Measurements from ENCODE around the gene TNK2. TPM values are rescaled to one million over a fixed set of nuclear protein-coding genes. Genes with fewer than 3 reads are reported as not detected.

Gene TNK2
- total and polyA plus RNA-seq, 2 of the 13 experiments (the other 11 are each of a cell fraction or from before 2014, with no cell fraction given) = 4.6 to 5.8 TPM

GRCh38 chr3:195850857-195851543 is 57.4 kb downstream of the TNK2 start (continued):
- TF ChIP-seq ZNF101 (CRISPR knock-in tag; IDR thresholded peaks at IDR 0.05; ENCODE audit: borderline replicate concordance, low read depth) = no peak
- TF ChIP-seq ZXDC (CRISPR knock-in tag; IDR thresholded peaks at IDR 0.05) = no peak
- peak; percentile 42 for TF ChIP-seq RARA (CRISPR knock-in tag; IDR thresholded peaks at IDR 0.05)
- TF ChIP-seq ZNF17 (CRISPR knock-in tag; IDR thresholded peaks at IDR 0.05) = no peak
- TF ChIP-seq DDIT3 (CRISPR knock-in tag; IDR thresholded peaks at IDR 0.05) = no peak
- TF ChIP-seq ZFP36 (IDR thresholded peaks at IDR 0.05; ENCODE audit: borderline replicate concordance, low read depth, low read length, partially characterized antibody) = peak; percentile 40
- no peak for TF ChIP-seq ZNF468 (CRISPR knock-in tag; IDR thresholded peaks at IDR 0.05)
- TF ChIP-seq CBX1 (IDR thresholded peaks at IDR 0.05; ENCODE audit: low read depth) = no peak
- no peak for TF ChIP-seq ZNF34 (CRISPR knock-in tag; IDR thresholded peaks at IDR 0.05; ENCODE audit: borderline replicate concordance)
- no peak for TF ChIP-seq GLI4 (CRISPR knock-in tag; IDR thresholded peaks at IDR 0.05; ENCODE audit: borderline replicate concordance)
- TF ChIP-seq TFE3 (CRISPR knock-in tag; IDR thresholded peaks at IDR 0.05) = no peak
- no peak for TF ChIP-seq ZNF296 (CRISPR knock-in tag; conservative IDR thresholded peaks at IDR 0.05)
- no peak for TF ChIP-seq ZNF160 (CRISPR knock-in tag; IDR thresholded peaks at IDR 0.05)
- no peak for TF ChIP-seq PTBP1 (IDR thresholded peaks at IDR 0.05; ENCODE audit: low read depth, low read length, poor library complexity, severe bottlenecking)
- 0 out of 2 replicates have a peak, but pooled peaks have one; percentile 39 for TF ChIP-seq KMT2B (CRISPR knock-in tag; IDR thresholded peaks at IDR 0.05)
- TF ChIP-seq ZNF563 (CRISPR knock-in tag; IDR thresholded peaks at IDR 0.05) = no peak
- TF ChIP-seq ZNF775 (CRISPR knock-in tag; IDR thresholded peaks at IDR 0.05; ENCODE audit: borderline replicate concordance) = no peak
- TF ChIP-seq ZNF547 (CRISPR knock-in tag; IDR thresholded peaks at IDR 0.05) = no peak
- peak; percentile 34; the same call in 1 of the 2 replicates for TF ChIP-seq ZNF687 (CRISPR knock-in tag; IDR thresholded peaks at IDR 0.05)
- no peak for TF ChIP-seq HIVEP1 (CRISPR knock-in tag; IDR thresholded peaks at IDR 0.05)
- TF ChIP-seq SAP130 (CRISPR knock-in tag; IDR thresholded peaks at IDR 0.05; ENCODE audit: low read depth) = peak; percentile 62
- no peak for TF ChIP-seq IRX3 (CRISPR knock-in tag; IDR thresholded peaks at IDR 0.05; ENCODE audit: borderline replicate concordance, low read depth)
